Measurements from ENCODE around the gene SELENOI.

DNA sequence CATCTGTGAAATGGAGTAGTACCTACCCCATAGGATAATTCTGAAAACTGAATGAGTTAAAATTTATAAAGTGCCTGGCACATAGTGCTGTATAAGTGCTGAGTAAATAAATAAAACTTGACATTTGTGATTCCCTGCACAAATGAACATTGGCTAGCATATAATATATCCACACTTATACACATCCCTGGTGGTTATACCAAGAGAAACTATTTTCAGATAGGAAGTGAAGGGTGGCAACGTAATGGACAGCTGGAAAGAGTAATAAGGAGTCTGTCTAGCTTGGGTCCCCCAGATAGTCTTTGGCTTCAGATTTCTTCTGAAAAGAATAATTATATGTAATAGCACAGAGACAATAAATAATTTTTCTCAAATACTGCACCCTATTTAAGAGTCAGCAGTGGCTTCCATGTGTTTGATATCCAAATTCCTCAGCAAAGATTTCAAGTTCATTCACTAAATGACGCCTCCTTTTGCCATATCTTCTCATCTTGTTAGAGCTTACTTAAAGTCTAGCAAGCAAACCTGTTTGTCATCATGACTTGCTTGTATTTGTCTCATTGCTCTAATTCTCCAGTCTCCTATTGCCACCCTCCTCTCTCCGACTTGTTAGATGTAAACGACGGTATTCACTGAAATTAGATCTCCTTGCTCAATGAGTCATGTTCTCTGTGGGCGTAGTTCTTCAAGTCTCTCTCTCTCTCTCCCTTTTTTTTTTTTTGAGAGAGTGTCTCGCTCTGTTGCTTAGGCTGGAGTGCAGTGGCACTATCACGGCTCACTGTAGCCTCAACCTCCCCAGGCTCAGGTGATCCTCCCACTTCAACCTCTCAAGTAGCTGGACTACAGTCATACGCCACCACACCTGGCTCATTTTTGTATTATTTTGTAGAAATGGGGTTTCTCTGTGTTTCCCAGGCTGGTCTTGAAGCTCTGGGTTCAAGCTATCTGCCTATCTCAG is 9.4 kb downstream of the SELENOI start:
- TF ChIP-seq POLR2AphosphoS5 (IDR thresholded peaks at IDR 0.05; ENCODE audit: low read depth) (no peak), EZH2phosphoT487 (IDR thresholded peaks at IDR 0.05; ENCODE audit: unreplicated experiment) (no peak), JUNB (IDR thresholded peaks at IDR 0.05; ENCODE audit: unreplicated experiment) (no peak), EZH2 (IDR thresholded peaks at IDR 0.05; ENCODE audit: low read depth, unreplicated experiment) (no peak), NANOG (IDR thresholded peaks at IDR 0.05; ENCODE audit: borderline replicate concordance) (no peak), CREB1 (CRISPR knock-in tag; IDR thresholded peaks at IDR 0.05; ENCODE audit: low read depth) (no peak), STAT1 (IDR thresholded peaks at IDR 0.05; ENCODE audit: unreplicated experiment) (no peak)
- TF ChIP-seq, protein P1, sequence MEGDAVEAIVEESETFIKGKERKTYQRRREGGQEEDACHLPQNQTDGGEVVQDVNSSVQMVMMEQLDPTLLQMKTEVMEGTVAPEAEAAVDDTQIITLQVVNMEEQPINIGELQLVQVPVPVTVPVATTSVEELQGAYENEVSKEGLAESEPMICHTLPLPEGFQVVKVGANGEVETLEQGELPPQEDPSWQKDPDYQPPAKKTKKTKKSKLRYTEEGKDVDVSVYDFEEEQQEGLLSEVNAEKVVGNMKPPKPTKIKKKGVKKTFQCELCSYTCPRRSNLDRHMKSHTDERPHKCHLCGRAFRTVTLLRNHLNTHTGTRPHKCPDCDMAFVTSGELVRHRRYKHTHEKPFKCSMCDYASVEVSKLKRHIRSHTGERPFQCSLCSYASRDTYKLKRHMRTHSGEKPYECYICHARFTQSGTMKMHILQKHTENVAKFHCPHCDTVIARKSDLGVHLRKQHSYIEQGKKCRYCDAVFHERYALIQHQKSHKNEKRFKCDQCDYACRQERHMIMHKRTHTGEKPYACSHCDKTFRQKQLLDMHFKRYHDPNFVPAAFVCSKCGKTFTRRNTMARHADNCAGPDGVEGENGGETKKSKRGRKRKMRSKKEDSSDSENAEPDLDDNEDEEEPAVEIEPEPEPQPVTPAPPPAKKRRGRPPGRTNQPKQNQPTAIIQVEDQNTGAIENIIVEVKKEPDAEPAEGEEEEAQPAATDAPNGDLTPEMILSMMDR (conservative IDR thresholded peaks at IDR 0.05; ENCODE audit: low read depth in 2 of 2), result no peak
- TF ChIP-seq, protein P2, sequence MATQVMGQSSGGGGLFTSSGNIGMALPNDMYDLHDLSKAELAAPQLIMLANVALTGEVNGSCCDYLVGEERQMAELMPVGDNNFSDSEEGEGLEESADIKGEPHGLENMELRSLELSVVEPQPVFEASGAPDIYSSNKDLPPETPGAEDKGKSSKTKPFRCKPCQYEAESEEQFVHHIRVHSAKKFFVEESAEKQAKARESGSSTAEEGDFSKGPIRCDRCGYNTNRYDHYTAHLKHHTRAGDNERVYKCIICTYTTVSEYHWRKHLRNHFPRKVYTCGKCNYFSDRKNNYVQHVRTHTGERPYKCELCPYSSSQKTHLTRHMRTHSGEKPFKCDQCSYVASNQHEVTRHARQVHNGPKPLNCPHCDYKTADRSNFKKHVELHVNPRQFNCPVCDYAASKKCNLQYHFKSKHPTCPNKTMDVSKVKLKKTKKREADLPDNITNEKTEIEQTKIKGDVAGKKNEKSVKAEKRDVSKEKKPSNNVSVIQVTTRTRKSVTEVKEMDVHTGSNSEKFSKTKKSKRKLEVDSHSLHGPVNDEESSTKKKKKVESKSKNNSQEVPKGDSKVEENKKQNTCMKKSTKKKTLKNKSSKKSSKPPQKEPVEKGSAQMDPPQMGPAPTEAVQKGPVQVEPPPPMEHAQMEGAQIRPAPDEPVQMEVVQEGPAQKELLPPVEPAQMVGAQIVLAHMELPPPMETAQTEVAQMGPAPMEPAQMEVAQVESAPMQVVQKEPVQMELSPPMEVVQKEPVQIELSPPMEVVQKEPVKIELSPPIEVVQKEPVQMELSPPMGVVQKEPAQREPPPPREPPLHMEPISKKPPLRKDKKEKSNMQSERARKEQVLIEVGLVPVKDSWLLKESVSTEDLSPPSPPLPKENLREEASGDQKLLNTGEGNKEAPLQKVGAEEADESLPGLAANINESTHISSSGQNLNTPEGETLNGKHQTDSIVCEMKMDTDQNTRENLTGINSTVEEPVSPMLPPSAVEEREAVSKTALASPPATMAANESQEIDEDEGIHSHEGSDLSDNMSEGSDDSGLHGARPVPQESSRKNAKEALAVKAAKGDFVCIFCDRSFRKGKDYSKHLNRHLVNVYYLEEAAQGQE (IDR thresholded peaks at IDR 0.05; ENCODE audit: unreplicated experiment), result no peak
